Fibroblast of skin of right quadriceps (primary cell): ENCODE data around the gene ATG7.
A peak's percentile ranks its signal among the peaks of the same experiment; 100 is the strongest.
"Not testable (repeated sequence)": the region's sequence is repeated elsewhere in the genome, so short reads cannot be mapped to it uniquely, and the experiment has no call there.

ENCODE experiments used
- DNase-seq: peaks from one replicate; pipeline ENCODE4 v3.0.0-alpha.2; 2013

ATG7 gene

GRCh38 chr3:11437506-11437905, 165.3 kb downstream of the ATG7 start:
- DNase-seq = no peak

- no peak for DNase-seq
Measured at GRCh38 chr3:11438646-11439045, 166.4 kb downstream of the ATG7 start.

DNA sequence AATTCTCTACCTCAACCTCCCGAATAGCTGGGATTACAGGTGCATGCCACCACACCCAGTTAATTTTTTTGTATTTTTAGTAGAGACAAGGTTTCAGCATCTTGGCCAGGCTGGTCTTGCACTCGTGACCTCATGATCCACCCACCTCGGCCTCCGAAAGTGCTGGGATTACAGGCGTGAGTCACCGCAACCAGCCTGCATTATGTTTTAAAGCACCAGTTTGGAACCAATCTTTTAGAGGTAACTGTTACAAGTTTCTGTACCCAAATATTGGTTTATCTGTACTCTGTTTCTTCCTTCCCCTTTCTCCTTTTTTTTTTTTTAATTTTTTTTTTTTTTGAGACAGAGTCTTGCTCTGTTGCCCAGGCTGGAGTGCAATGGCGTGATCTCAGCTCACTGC, 169.1 kb downstream of the ATG7 start:
- not testable (repeated sequence) for DNase-seq

DNA sequence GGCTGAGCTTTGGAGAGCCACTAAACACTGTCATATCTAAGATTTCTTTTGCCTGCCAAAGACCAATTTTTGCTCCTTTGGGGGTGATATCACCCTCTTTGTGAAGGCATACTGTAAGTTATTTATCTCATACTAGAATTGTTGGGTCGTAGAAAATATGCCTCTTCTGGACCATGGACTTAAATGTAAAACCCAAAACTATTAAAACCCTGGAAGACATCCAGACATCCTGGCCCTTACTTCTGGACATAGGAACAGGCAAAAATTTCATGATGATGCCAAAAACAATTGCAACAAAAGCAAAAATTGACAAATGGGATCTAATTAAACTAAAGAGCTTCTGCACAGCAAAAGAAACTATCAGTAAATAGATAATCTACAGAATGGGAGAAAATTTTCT, 172.2 kb downstream of the ATG7 start:
- DNase-seq = no peak

GRCh38 chr3:11445193-11445592, 173.0 kb downstream of the ATG7 start:
- DNase-seq = not testable (repeated sequence)

- DNase-seq = peak; percentile 19
Measured at GRCh38 chr3:11445883-11446282, 173.7 kb downstream of the ATG7 start.

DNA sequence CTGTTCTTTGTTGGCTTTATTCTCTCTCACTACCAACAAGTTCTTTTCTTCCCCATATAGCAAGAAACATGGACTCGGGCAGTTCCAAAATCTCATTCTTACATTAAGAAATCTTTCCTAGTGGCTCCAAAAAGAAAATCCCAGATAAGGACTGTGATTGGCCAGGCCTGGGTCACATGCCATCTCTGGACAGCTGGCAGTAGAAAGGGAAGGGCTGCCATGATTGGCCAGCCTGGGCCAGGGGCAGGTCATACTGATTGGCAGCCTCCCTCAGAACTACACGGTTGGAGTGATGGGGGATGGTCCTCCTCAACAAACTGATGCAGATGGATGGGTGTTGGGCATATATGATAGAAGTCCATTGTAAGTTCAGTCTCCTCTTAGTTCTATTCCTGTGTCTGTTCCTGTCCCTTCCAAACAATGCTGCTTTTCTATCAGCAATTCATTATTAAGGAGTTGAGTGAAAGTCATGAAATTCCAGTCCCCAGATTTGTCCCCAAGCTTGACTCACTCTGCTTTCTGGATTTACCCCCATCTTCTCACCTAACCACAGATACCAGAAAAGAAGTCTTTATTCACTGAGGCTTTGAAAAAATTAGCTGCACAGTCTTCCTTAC, 175.5 kb downstream of the ATG7 start:
- no peak for DNase-seq

- DNase-seq = no peak
Measured at GRCh38 chr3:11450015-11450414, 177.8 kb downstream of the ATG7 start.

DNA sequence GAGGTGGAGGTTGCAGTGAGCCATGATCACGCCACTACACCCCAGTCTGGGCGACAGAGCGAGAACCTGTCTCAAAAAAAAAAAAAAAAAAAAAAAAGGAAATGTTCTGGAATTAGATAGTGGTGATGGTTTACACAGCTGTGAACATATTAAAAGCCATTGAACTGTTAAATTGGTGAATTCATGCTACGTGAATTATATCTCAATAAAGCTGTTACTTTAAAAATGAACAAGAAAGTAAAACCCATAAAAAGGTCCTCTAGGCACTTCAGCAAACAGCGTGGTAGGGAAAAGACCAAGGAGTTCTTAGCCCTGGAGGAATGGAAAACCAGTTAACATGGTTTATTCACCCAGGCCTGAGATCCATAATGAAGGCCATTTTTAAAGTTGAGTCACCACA, 180.1 kb downstream of the ATG7 start:
- DNase-seq = no peak

DNA sequence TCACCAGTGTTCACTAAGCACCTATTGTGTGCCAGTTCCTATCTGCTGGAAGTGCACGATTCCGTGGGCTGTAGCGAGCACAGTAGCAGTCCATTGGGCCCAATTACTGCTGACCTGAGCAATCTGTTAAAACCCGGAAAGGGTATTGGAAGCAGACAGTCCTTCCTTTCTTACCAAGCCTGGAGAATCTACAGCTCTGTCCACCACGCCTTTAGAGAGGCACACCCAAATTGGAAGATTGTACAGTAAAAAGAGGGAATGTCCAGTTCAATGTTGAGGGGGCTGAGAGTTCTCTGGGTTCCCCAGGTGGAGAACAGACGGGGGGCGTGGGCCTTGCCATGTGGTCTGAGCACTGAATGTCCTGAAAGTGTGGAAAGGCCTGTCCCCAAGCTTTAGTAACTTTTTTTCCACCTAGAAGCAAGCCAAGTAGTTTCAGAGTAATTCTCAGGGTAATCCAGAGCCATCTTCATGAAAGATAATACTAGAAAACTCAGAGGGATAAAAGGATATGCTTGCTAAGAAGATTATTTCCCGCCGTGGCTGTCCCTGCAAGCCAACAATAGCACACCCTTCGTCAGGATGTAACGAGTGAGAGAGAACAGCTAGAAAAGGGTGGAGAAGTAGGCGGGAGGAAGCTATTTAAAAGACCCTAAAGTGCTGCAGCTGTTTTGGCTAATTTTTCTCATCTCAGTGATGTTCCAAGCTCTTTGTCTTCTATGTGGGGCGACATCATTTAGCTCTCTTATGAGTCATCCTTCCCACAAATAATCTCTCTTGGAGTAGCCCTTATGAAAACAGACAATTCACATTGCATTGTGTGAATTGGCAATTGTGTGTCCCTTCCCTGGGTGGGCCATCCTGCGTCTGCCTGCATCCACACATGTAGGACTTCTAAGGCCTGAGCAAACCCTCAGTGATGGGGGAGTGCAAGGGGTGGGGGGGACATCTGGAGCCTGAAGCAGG, 181.0 kb downstream of the ATG7 start:
- DNase-seq = peak; percentile 86

DNA sequence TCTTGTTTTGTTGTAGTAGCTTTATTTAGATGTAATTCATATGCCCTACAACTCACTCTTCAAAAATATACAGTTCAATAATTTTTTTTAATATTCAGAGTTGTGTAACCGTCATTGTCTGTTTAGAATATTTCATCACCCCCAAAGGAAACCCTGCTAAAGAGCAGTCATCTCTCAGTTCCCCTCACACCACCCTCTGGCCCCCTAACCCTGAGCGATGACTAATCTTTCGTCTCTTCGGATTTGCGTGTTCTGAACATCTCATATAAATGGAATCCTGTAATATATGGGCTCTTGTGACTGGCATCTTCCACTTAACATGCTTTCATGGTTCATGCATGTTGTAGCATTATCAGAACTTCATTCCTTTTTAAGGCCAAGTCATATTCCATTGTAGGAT, 183.8 kb downstream of the ATG7 start:
- peak; percentile 96 for DNase-seq

DNA sequence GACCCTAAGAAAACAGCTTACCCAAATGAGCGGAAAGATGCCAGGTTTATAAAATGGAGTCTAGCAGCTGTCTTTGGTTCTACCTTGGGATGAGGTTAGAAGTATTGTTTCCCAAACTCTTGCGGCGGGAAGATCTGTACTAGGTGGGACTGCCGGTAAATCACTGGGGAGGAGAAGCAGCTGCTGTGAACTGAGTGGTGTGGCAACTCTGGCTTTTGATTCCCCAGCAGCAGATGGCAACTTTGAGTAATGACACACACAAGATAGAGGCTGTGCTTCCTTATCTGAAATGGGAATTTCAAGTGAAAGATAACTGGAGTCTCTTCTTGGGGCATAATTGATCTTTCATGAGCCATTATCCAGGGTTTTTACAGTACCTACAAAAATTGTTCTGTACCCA, 184.9 kb downstream of the ATG7 start:
- no peak for DNase-seq

- DNase-seq = peak; percentile 92
Measured at GRCh38 chr3:11459186-11459824, 187.1 kb downstream of the ATG7 start.

DNA sequence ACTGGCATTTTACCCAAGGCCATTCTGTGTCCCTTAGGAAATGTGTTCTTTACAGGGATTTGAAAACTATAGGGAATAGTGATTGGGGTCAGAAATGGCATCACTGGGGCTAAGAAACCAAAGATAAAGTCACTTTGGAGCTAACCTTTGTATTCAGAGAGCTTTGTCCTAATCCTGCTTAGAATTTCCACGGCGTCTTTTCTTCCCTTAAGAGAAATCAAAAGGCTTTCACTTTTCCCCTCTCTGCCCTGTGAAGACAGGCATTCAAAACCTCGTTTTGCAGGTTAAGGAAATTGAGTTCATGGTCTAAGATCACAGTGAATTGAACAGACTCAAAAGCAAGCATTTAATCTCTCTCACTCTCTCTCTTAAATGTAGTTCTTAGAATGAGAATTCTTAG, 189.0 kb downstream of the ATG7 start:
- no peak for DNase-seq

DNA sequence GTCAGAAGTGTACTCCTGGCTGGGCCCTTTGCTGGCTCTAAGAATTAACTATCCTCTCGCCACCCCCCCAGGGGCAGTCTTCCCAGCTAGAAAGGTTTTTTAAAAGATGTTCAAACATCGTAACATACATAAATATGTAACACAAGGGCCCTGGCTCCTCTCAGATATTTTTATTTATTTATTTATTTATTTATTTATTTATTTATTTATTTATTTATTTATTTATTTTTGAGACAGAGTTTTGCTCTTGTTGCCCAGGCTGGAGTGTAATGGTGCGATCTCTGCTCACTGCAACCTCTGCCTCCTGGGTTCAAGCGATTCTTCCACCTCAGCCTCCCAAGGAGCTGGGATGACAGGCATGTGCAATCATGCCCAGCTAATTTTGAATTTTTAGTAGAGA, 190.5 kb downstream of the ATG7 start:
- DNase-seq = not testable (repeated sequence)

GRCh38 chr3:11463591-11463990, 191.4 kb downstream of the ATG7 start:
- DNase-seq = no peak

GRCh38 chr3:11464356-11464755, 192.2 kb downstream of the ATG7 start:
- DNase-seq = no peak

- DNase-seq = peak; percentile 95
Measured at GRCh38 chr3:11465744-11466616, 193.8 kb downstream of the ATG7 start.

- DNase-seq = peak; percentile 19
Measured at GRCh38 chr3:11467875-11468274, 195.7 kb downstream of the ATG7 start.

DNA sequence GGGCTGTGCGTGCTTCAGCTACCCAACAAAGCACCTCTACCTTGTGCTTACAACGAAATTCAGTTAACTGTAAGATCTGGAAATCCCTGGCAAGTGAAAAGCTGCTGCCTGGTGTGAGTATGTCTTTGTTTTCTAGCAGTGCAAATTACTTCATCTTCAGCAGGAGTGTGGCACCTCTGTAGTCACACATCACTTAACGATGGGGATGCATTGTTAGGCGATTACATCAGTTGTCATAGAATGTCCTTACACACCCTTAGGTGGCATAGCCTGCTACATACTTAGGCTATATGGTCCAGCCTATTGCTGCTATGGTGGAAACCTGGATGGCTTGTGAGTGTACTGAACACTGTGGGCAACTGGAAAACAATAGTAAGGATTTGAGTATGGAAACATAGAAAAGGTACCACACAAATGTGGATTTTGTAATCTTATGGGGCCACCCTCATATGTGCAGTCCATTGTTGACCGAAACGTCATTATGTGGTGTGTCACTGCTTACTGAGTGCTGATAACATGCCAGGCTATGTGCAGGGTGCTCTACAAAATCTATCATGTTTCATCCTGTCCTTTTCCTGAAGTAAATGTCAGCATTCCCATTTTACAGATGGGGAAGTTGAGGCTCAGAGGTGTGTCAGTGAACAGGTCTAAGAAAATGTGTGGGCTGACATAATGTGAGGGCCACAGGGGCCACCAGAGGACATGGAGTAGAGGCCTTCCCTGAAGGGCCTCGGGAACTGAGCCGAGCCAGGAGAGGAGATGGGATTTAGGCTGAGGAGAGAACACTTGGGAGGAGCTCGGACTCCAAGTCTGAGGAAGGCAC, 198.0 kb downstream of the ATG7 start:
- no peak for DNase-seq

- DNase-seq = no peak
Measured at GRCh38 chr3:11475324-11475723, 203.1 kb downstream of the ATG7 start.

DNA sequence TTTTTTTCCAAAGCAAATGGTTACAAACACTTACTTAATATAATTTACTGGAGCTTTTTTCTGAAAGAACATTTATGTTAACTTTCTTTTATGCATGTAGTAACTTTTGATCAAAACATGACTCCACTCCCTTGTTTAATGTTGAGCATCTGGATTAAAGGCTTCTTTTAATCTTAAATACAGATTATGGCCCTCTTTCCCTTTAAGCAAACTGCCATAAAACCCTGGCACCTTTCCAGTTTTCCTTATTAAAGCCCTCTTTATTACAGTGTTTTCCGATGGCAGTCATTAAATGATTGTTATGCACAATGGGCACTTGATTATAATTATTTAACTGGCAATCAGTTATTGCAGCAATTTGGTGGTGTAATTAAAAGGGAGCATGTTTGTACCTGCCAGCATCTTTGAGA, 204.5 kb downstream of the ATG7 start:
- no peak for DNase-seq
